Panc1 (cell line): ENCODE data around the gene LIPE. TPM values are rescaled to one million over a fixed set of nuclear protein-coding genes. Genes with fewer than 3 reads are reported as not detected.

Experiments used
- ATAC-seq: fragments of 200-7000 bp; cut with Tn5 transposase; 2 replicates; pipeline ENCODE4 v1.9.1; 2020; ENCODE audit warnings: mild to moderate bottlenecking, moderate library complexity
- BruUV-seq: library from RNA; stranded (reverse); fragments of 400-500 nt; replicated peaks from 2 replicates; lab custom pipeline; 2021; lab: Mats Ljungman, UMichigan
- CTCF ChIA-PET: fragments of 300-600 bp; sonication (Branson Sonifier 250); formaldehyde crosslinking; loops from one replicate; lab custom pipeline; 2022; ENCODE audit warnings: antibody characterized with exemption; lab: Charles Lee
- POLR2A ChIA-PET: fragments of 300-600 bp; sonication (Branson Sonifier 250); formaldehyde crosslinking; loops from one replicate; lab custom pipeline; 2022; ENCODE audit warnings: antibody characterized with exemption; lab: Charles Lee
- DNase-seq: peaks from one replicate; pipeline ENCODE4 v3.0.0-alpha.2; 2010; ENCODE audit warnings: low read depth, low spot score
- H3K27ac ChIP-seq: 2 replicates; pipeline ENCODE4 v1.5.1; 2011; ENCODE audit warnings: mild to moderate bottlenecking, low read length, inconsistent platforms
- H3K27me3 ChIP-seq: fragments of 200-500 bp; sonication (Bioruptor generic); 2 replicates; pipeline ENCODE4 v1.6.0; 2014; ENCODE audit warnings: low read length, inconsistent platforms; ENCODE audit not compliant: control insufficient read depth, insufficient read depth
- H3K36me3 ChIP-seq: fragments of 200-500 bp; sonication (Bioruptor generic); 2 replicates; pipeline ENCODE4 v1.5.1; 2014; ENCODE audit warnings: inconsistent platforms, mild to moderate bottlenecking, low read length, moderate library complexity; ENCODE audit not compliant: control insufficient read depth, insufficient read depth
- H3K4me1 ChIP-seq: 2 replicates; pipeline ENCODE4 v1.5.1; 2011; ENCODE audit warnings: inconsistent platforms, mild to moderate bottlenecking, low read length, moderate library complexity; ENCODE audit not compliant: control insufficient read depth, insufficient read depth
- H3K4me3 ChIP-seq, 2 experiments: 2 replicates each; pipeline ENCODE4 v1.5.1; 2011 to 2012; ENCODE audit warnings: low read depth in 2 of 2, low read length in 2 of 2, mild to moderate bottlenecking in 2 of 2, inconsistent platforms in 1 of 2, moderate library complexity in 1 of 2
- H3K9me3 ChIP-seq: fragments of 200-500 bp; sonication (Bioruptor generic); 2 replicates; pipeline ENCODE4 v1.5.1; 2014; ENCODE audit warnings: low read depth, mild to moderate bottlenecking, inconsistent platforms, low read length, moderate library complexity; ENCODE audit not compliant: control insufficient read depth, insufficient read depth
- CTCF ChIP-seq: fragments of 450-650 bp; IDR thresholded peaks from 2 replicates; pipeline ENCODE4 v1.5.1; 2017; ENCODE audit warnings: mild to moderate bottlenecking
- POLR2AphosphoS5 ChIP-seq: IDR thresholded peaks from 2 replicates; pipeline ENCODE4 v1.6.1; 2012; ENCODE audit warnings: mild to moderate bottlenecking, low read depth, low read length, moderate library complexity
- REST ChIP-seq, 2 experiments: IDR thresholded peaks; 2 replicates each; pipeline ENCODE4 v1.6.1; 2011 to 2012; ENCODE audit warnings: low read depth in 2 of 2, control low read depth in 1 of 2, low read length in 1 of 2, mild to moderate bottlenecking in 1 of 2, moderate library complexity in 1 of 2; ENCODE audit not compliant: insufficient read depth in 1 of 2
- SIN3A ChIP-seq: IDR thresholded peaks from 2 replicates; pipeline ENCODE4 v1.6.1; 2012; ENCODE audit warnings: low read depth, mild to moderate bottlenecking, low read length, moderate library complexity, borderline replicate concordance; ENCODE audit not compliant: insufficient read depth
- TCF7L2 ChIP-seq: IDR thresholded peaks from 2 replicates; pipeline ENCODE4 v1.6.1; 2011; ENCODE audit warnings: mild to moderate bottlenecking, low read depth, low read length, inconsistent platforms
- in situ Hi-C: cut with HindIII; loops from 2 replicates; pipeline ENCODE4 v1.10.0; 2016; ENCODE audit warnings: low sequenced_read_pairs, low pct_unique_long_range_greater_than_20kb
- intact Hi-C: fragments of 100-400 bp; cut with micrococcal nuclease; formaldehyde crosslinking; loops from one replicate; pipeline ENCODE4 v1.10.0; 2022; ENCODE audit not compliant: unreplicated experiment
- total RNA-seq: library from RNA; stranded (reverse); gene quantifications from one replicate; pipeline ENCODE4 v1.2.1, GENCODE V29; 2021; ENCODE audit not compliant: unreplicated experiment

LIPE gene
- total RNA-seq, 1 experiment from 2014 or later: 3.4 TPM

GRCh38 chr19:42420055-42420544 is 7.1 kb downstream of the LIPE start:
- no TSS peak for BruUV-seq
- H3K4me3 ChIP-seq: no peak overlapping the region
- no peaks in the 10 kb centered on the region for H3K9me3 ChIP-seq
- in situ Hi-C loops: no loop called here
- CTCF ChIA-PET: interaction anchor here (0.6 to 1.5 kb wide), 2 partner anchors 21 to 33 kb away, joined by 4 to 8 read pairs; no protein-coding TSS in a partner anchor
- H3K36me3 ChIP-seq: no peaks in the 10 kb centered on the region
- DNase-seq (no peak), ATAC-seq (peak; percentile 77)
- TF ChIP-seq SIN3A: no peak
- TF ChIP-seq CTCF: peak; percentile 87
- POLR2A ChIA-PET: interaction anchor here (0.7 kb wide), 1 partner anchor 14 kb away, joined by 8 read pairs; no protein-coding TSS in a partner anchor
- intact Hi-C loops: no loop called here
- no peak overlapping the region for H3K27ac ChIP-seq
- no peaks in the 10 kb centered on the region; the same call in 1 of the 2 replicates for H3K4me1 ChIP-seq
- H3K27me3 ChIP-seq: no peaks in the 10 kb centered on the region

- Histone ChIP-seq H3K27me3 (no peaks in the 10 kb centered on the region), H3K9me3 (no peaks in the 10 kb centered on the region), H3K27ac (no peak overlapping the region), H3K4me3 (no peak overlapping the region), H3K4me1 (no peaks in the 10 kb centered on the region; the same call in 1 of the 2 replicates), H3K36me3 (no peaks in the 10 kb centered on the region)
- intact Hi-C loops (no loop called here), in situ Hi-C loops (no loop called here)
- no peak for DNase-seq
- ATAC-seq: no peak
- ChIA-PET POLR2A (no interaction called here), CTCF (interaction anchor here (1.5 kb wide), 1 partner anchor 22 kb away, joined by 8 read pairs; no protein-coding TSS in a partner anchor)
- BruUV-seq: no TSS peak
- TF ChIP-seq CTCF (no peak), SIN3A (no peak)
Measured at GRCh38 chr19:42419309-42419708, 7.9 kb downstream of the LIPE start.

- BruUV-seq: no TSS peak
- no peak overlapping the region for H3K27ac ChIP-seq
- DNase-seq (no peak), ATAC-seq (0 out of 2 replicates have a peak, but pooled peaks have one; percentile 32)
- no peak for TF ChIP-seq SIN3A
- TF ChIP-seq TCF7L2: no peak
- TF ChIP-seq REST (IDR thresholded peaks at IDR 0.05; ENCODE audit: insufficient read depth in 1 of 2, low read depth in 2 of 2, low read length in 1 of 2): no peak
- TF ChIP-seq POLR2AphosphoS5: no peak
- no peak for TF ChIP-seq CTCF
- no peak overlapping the region for H3K4me3 ChIP-seq
- H3K36me3 ChIP-seq: no peaks in the 10 kb centered on the region
- H3K4me1 ChIP-seq: no peaks in the 10 kb centered on the region
- CTCF ChIA-PET: no interaction called here
- no peaks in the 10 kb centered on the region for H3K27me3 ChIP-seq
- intact Hi-C loops (no loop called here), in situ Hi-C loops (no loop called here)
- no peaks in the 10 kb centered on the region for H3K9me3 ChIP-seq
- POLR2A ChIA-PET: no interaction called here
Measured at GRCh38 chr19:42412661-42413076, 14.5 kb downstream of the LIPE start.
